OCI-LY3 (cell line): ENCODE measurements around the gene EFNA4.

Source experiments
- EZH2phosphoT487 ChIP-seq: fragments of 200-600 bp; shearing (Covaris generic); IDR thresholded peaks from 2 replicates; pipeline ENCODE4 v1.6.1; 2018; ENCODE audit warnings: antibody characterized with exemption, mixed run types, low read depth
- TF ChIP-seq, protein P1 (sequence below): fragments of 200-600, 300-600 bp; sonication (generic); IDR thresholded peaks from 2 replicates; pipeline ENCODE4 v1.5.1; 2014; ENCODE audit warnings: antibody characterized with exemption, low read length, low read depth

DNA sequence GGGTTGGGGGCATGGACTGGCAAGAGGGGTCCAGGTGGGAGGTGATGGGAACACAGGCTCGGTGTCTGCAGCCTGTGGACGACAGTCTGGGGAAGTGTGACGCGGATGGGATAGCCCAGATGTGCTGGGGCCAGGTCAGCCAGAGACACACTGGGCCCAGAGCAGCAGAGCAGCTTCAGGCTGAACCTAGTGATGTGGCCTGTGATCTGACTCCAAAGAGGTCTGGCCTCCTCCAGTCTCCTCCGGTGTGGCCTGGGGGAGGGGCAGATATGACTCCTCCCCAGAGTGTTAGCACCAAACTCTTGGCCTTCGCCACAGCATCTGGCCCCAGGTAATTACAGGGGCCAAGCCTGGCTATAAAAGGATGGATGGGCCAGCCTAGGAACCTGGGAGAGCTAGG, 28.6 kb downstream of the EFNA4 start:
- TF ChIP-seq, protein P1, sequence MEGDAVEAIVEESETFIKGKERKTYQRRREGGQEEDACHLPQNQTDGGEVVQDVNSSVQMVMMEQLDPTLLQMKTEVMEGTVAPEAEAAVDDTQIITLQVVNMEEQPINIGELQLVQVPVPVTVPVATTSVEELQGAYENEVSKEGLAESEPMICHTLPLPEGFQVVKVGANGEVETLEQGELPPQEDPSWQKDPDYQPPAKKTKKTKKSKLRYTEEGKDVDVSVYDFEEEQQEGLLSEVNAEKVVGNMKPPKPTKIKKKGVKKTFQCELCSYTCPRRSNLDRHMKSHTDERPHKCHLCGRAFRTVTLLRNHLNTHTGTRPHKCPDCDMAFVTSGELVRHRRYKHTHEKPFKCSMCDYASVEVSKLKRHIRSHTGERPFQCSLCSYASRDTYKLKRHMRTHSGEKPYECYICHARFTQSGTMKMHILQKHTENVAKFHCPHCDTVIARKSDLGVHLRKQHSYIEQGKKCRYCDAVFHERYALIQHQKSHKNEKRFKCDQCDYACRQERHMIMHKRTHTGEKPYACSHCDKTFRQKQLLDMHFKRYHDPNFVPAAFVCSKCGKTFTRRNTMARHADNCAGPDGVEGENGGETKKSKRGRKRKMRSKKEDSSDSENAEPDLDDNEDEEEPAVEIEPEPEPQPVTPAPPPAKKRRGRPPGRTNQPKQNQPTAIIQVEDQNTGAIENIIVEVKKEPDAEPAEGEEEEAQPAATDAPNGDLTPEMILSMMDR, result no peak
- no peak for TF ChIP-seq EZH2phosphoT487
